AG09319 (cell line): ENCODE data around the gene MFN1.

ENCODE experiments used
- DNase-seq: peaks from one replicate; pipeline ENCODE4 v3.0.0-alpha.2; 2010; ENCODE audit warnings: low read depth; ENCODE audit errors: extremely low read depth
- TF ChIP-seq, protein P1 (sequence below): IDR thresholded peaks from 2 replicates; pipeline ENCODE4 v1.5.1; 2011; ENCODE audit warnings: low read depth, mild to moderate bottlenecking, inconsistent platforms, low read length, moderate library complexity

Gene MFN1

DNA sequence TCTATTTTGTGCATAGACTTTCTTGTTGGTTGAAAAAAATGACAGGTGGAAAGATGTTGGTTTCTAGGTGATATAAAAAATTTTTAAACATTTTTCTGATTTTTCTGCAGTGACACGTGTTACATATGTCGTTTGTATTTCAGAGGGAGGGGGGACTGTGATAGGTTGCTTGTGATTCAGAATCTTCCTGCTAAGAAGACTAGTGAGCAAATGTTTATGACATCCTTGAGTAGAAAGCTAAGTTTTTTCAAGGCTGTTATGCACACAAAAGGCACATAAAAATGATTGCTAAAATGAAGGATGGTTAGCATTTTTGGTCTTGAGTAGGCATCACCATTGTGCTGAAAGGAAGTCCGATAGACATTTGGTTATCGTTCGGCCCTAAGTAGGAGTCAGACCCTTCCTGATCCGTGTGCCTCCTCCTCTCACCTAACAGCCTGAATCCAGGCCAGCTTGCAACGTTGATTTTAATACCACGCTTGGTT lies 23.2 kb upstream of the MFN1 start:
- DNase-seq = no peak
- TF ChIP-seq, protein P1, sequence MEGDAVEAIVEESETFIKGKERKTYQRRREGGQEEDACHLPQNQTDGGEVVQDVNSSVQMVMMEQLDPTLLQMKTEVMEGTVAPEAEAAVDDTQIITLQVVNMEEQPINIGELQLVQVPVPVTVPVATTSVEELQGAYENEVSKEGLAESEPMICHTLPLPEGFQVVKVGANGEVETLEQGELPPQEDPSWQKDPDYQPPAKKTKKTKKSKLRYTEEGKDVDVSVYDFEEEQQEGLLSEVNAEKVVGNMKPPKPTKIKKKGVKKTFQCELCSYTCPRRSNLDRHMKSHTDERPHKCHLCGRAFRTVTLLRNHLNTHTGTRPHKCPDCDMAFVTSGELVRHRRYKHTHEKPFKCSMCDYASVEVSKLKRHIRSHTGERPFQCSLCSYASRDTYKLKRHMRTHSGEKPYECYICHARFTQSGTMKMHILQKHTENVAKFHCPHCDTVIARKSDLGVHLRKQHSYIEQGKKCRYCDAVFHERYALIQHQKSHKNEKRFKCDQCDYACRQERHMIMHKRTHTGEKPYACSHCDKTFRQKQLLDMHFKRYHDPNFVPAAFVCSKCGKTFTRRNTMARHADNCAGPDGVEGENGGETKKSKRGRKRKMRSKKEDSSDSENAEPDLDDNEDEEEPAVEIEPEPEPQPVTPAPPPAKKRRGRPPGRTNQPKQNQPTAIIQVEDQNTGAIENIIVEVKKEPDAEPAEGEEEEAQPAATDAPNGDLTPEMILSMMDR = no peak

DNA sequence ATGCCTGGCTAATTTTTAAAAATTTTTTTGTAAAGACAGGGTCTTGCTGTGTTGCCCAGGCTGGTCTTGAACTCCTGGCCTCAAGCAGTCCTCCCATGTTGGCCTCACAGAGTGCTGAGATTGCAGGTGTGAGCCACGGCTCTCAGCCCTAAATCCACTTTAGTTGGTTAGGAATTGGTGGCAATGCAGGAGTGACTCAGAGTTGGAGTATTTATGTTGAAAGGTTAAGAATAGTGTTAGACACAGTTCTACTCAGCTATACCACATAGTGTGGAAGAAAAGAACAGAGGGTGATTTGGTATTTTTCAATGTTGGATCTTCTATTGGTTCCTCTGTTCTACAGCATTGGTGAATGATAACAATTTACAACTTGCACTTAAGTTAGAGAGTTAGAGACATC lies 17.1 kb upstream of the MFN1 start:
- TF ChIP-seq, protein P1 = no peak
- no peak for DNase-seq

DNA sequence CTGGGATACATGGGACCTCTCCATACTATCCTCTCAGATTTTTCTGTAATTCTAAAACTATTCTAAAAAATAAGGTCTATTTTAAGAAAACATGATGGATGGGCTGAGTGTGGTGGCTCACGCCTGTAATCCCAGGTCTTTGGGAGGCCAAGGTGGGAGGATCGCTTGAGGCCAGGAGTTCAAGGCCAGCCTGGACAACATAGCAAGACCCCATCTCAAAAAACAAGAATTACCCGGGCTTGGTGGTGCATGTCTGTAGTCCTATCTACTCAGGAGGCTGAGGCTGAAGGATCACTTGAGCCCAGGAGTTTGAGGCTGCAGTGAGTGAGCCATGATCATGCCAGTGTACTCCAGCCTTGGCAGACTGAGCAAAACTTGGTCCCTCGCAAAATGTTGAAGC lies 15.3 kb upstream of the MFN1 start:
- TF ChIP-seq, protein P1 = no peak
- no peak for DNase-seq

DNA sequence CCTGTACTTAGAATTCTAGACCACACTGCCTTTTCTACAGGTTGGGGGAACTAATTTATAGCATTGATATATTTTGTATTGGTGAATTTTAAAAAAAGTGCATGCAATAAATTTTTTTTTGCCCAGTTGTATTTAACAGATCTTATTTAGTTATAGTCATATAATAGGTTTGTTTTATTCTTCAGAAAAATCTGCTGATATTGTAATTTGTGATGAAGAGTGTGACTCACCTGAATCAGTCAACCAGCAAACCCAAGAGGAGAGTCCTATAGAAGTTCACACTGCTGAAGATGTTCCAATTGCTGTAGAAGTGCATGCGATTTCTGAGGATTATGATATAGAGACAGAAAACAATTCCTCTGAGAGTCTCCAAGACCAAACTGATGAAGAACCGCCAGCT lies 14.4 kb upstream of the MFN1 start:
- no peak for DNase-seq
- TF ChIP-seq, protein P1 = no peak

DNA sequence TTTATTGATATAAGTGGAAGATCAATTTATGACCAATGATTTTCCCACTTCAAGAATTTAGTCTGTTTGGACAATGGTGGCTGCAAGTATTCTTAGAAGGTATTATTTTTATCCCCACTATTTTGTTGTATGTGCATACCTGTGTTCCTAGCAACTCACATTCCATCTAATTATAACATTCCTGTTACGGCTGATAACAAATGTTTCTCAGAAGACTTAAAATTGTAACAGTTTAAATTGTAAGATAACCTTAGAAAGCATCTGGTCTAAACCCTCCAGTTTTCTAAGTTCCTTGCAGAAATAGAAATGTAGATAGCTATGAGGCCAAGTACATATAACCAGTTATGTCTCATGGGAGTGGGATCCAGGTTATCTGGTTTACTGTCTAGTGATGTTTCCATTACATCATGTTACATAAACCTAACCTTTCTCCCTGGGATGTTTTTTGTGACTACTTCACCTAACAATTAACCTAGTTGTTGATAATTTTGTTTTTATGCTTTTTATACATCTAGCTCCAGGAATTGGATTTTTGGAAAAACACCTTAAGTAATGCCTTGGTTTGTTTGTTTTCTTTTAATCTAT lies 11.1 kb upstream of the MFN1 start:
- TF ChIP-seq, protein P1 = no peak
- no peak for DNase-seq

DNA sequence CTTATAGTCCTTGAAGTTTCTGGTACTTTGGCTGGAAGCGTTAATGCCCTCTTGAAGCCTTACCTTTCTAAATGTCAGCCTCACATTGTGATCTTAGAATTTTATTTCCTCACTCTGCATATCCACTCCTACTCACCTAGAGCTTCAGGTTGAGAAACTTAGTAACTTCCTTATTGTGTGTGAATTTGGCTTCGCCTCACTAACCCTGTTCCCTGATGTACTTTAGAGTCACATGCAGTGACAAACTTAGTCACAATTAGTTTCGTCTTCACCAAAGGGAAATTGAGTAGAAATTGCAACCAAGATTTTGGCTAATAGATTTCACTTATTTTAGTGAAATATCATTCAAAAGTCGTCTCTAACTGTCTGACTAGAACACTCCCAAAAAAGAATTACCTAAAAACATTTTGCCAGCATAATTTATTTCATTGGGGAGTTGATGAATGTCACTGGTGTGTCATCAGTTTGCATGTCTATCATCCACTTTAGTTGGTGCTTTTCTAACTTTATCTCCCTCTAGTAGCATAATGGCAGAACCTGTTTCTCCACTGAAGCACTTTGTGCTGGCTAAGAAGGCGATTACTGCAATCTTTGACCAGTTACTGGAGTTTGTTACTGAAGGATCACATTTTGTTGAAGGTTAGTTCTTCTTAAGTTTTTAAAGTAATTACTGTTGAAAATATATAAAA lies 960 bp downstream of the MFN1 start:
- DNase-seq = no peak
- TF ChIP-seq, protein P1 = no peak

DNA sequence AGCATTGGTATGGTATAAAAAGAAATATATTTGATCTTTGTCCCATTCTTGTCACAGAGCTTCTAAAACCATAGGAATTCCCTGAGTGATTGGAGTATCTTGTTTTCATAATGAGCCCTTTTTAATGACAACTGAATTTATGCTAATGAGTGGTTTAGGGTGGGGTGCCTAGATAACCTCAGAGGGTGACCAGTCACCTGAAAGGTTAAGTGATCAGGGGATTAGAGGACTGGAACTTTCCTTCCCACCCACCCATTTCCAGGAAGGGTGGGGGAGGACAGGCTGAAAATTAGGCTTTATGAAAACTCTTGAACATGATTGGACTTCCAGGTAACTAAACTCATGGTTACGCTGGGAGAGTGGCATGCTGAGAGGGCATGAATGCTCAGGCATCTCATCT lies 8.5 kb downstream of the MFN1 start:
- TF ChIP-seq, protein P1 = no peak
- DNase-seq = no peak
